ENCODE results near the gene FTCD. TPM values are rescaled to one million over a fixed set of nuclear protein-coding genes. Genes with fewer than 3 reads are reported as not detected.

FTCD gene
- total and polyA plus RNA-seq, 2 donors (not counting 3 experiments of a cell fraction or from before 2014, with no cell fraction given): 0.06 to 1.2 TPM

DNA sequence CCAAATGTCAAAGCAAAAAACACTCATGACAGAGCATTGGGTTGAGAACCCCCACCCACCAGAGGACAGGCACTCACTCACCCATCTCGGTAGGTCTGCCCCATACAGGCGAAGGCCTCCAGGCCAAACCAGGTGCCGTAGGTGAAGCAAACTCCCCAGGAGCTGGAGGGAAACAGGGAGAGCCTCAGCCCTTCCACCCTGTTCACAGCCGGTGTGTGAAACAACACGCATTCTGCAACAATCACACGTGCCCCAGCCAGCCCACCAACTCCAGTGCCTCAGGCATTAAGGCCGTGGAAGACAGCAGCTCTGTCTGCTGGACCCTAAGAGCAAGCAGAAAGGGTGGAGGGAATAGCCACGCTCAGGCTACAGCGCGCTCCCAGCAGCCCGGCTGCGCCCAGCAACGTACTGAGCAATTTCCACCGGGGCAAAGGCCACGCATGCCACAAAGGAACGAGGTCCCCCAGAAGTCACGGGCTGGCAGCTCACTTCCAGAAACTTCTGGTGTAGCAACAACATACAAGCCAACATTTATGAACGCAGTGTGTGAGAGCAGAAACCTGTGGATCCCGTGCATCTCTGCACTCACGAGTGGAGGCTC is 40.3 kb upstream of the FTCD start:
- FAIRE-seq: no peak
- Histone ChIP-seq H4K20me1 (replicated peaks; ENCODE audit: control insufficient read depth, extremely low read depth, insufficient read depth, low read length) (no peaks in the 10 kb centered on the region), H3K27ac (ENCODE audit: insufficient read depth, low read depth, low read length) (no peak overlapping the region), H2AFZ (ENCODE audit: low read depth, low read length) (no peak overlapping the region), H3K79me2 (ENCODE audit: control insufficient read depth, insufficient read depth, low read length) (no peaks in the 10 kb centered on the region), H3K27me3 (ENCODE audit: control insufficient read depth in 2 of 2, insufficient read depth in 2 of 2, low read length in 2 of 2) (no peaks in the 10 kb centered on the region), H3K4me1 (ENCODE audit: control insufficient read depth, extremely low read depth, insufficient read depth, low read length) (no peaks in the 10 kb centered on the region), H3K9me3 (replicated peaks; ENCODE audit: control insufficient read depth, insufficient read depth, low read length) (no peaks in the 10 kb centered on the region), H3K4me3 (replicated peaks in 1 of 3; ENCODE audit: insufficient read depth in 1 of 3, low read depth in 1 of 3, low read length in 3 of 3) (no peak overlapping the region), H3K36me3 (ENCODE audit: control insufficient read depth in 2 of 2, extremely low read depth in 1 of 2, insufficient read depth in 2 of 2, low read length in 2 of 2) (peaks cover 25 to 42% of the 10 kb centered on the region in 2 experiments), H3K9ac (replicated peaks; ENCODE audit: extremely low read depth, insufficient read depth, low read length) (no peak overlapping the region), H3K4me2 (ENCODE audit: insufficient read depth, low read length) (no peak overlapping the region), H3K9me1 (replicated peaks; ENCODE audit: control insufficient read depth, extremely low read depth, insufficient read depth, low read length) (no peaks in the 10 kb centered on the region)
- intact Hi-C loops (cut with micrococcal nuclease) (no loop called here), dilution Hi-C loops (cut with MboI; ENCODE audit: extremely low pct_ligation_motif_present, low sequenced_read_pairs) (no loop called here)
- POLR2A ChIA-PET: no interaction called here
- TF ChIP-seq EZH2 (IDR thresholded peaks at IDR 0.05; ENCODE audit: borderline replicate concordance, low read depth, low read length, severe bottlenecking) (no peak), POLR2AphosphoS5 (IDR thresholded peaks at IDR 0.05; ENCODE audit: insufficient read depth, low read depth, low read length) (no peak), FOS (IDR thresholded peaks at IDR 0.05; ENCODE audit: borderline replicate concordance, insufficient read depth, low read length) (no peak), JUN (IDR thresholded peaks at IDR 0.05; ENCODE audit: borderline replicate concordance, insufficient read depth, insufficient read length, low read depth) (no peak), MYC (IDR thresholded peaks at IDR 0.05; ENCODE audit: low read depth, low read length) (no peak), GATA2 (IDR thresholded peaks at IDR 0.05; ENCODE audit: insufficient read depth, insufficient read length, low read depth, low read length) (no peak), POLR2A (IDR thresholded peaks at IDR 0.05; ENCODE audit: low read depth, low read length) (no peak), CTCF (IDR thresholded peaks at IDR 0.05; ENCODE audit: extremely low read depth in 1 of 2, insufficient read depth in 1 of 2, low read depth in 1 of 2, low read length in 2 of 2) (no peak)
- TF ChIP-seq, protein P1, sequence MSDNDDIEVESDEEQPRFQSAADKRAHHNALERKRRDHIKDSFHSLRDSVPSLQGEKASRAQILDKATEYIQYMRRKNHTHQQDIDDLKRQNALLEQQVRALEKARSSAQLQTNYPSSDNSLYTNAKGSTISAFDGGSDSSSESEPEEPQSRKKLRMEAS (IDR thresholded peaks at IDR 0.05; ENCODE audit: insufficient read depth, insufficient read length): no peak
- CTCF ChIA-PET: interaction anchor here (1.1 kb wide), 1 partner anchor 33 kb away, joined by 4 read pairs; no protein-coding TSS in a partner anchor
- DNase-seq (ENCODE audit: low read depth, low spot score): no peak
- BruUV-seq (replicated peaks): no TSS peak

All from endothelial cell of umbilical vein (primary cell).